NT2/D1 (cell line): ENCODE results near the gene GREB1.

Experiments
- DNase-seq: peaks from one replicate; pipeline ENCODE4 v3.0.0-alpha.2; 2011; ENCODE audit warnings: low read depth, low spot score
- H3K27me3 ChIP-seq: 2 replicates; pipeline ENCODE4 v1.6.0; 2011; ENCODE audit warnings: mild to moderate bottlenecking; ENCODE audit not compliant: insufficient read length, insufficient read depth
- H3K36me3 ChIP-seq: 2 replicates; pipeline ENCODE4 v1.6.1; 2011; ENCODE audit warnings: mild to moderate bottlenecking, low read length, mixed read lengths; ENCODE audit not compliant: insufficient read depth, insufficient read length
- H3K4me1 ChIP-seq: 2 replicates; pipeline ENCODE4 v1.5.1; 2011; ENCODE audit not compliant: insufficient read depth, insufficient read length
- H3K4me3 ChIP-seq: 2 replicates; pipeline ENCODE4 v1.5.1; 2011; ENCODE audit warnings: low read depth; ENCODE audit not compliant: insufficient read length
- H3K9ac ChIP-seq: 2 replicates; pipeline ENCODE4 v1.6.0; 2011; ENCODE audit warnings: low read depth; ENCODE audit not compliant: insufficient read length
- H3K9me3 ChIP-seq: 2 replicates; pipeline ENCODE4 v1.5.1; 2011; ENCODE audit warnings: mild to moderate bottlenecking, low read length; ENCODE audit not compliant: insufficient read depth
- SUZ12 ChIP-seq: IDR thresholded peaks from 2 replicates; pipeline ENCODE4 v1.6.1; 2011; ENCODE audit not compliant: insufficient read length, insufficient read depth; ENCODE audit errors: extremely low read depth
- YY1 ChIP-seq: IDR thresholded peaks from 2 replicates; pipeline ENCODE4 v1.6.1; 2011; ENCODE audit not compliant: insufficient read length, insufficient read depth
- ZNF274 ChIP-seq: IDR thresholded peaks from 2 replicates; pipeline ENCODE4 v1.6.1; 2011; ENCODE audit warnings: mild to moderate bottlenecking, low read depth, low read length

GREB1 gene

DNA sequence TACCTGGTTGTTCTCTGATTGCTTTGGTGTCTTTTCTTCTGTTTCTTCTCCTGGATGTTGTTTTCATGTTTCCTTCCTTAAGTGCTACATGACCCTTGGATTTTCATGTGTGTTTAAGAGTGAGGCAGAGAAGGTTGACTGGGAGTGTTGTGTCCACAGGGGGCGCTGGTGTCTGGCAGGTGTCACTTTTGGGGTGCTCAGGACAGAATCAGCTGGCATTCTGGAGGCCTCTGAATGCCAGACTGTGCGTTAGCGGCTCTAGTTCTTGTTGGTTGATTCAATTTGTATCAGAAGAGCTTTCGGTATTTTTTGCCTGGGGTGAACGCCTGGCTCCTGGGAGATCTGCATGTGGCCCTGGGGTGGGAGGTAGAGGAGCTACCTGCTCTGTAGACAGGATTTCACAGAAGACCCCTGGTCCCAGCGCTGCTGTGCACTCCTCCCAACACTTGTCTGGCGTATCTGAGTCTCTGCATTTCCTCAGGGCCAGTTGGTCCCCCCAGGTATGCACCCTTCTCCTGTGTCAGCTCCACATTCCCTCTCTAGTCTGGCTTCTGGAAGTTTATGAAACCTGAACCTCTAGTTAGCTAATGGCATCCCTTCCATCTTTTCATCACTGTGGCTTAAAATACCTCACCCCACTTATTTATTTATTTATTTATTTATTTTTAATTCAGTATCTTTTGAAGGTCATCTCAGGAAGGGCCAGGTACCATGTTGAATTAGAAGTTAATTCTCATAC is 1.1 kb downstream of the GREB1 start:
- peaks cover 7% of the 10 kb centered on the region for H3K4me1 ChIP-seq
- H3K9me3 ChIP-seq: no peaks in the 10 kb centered on the region
- no peaks in the 10 kb centered on the region for H3K27me3 ChIP-seq
- TF ChIP-seq YY1 (no peak), ZNF274 (no peak), SUZ12 (no peak)
- no peak overlapping the region for H3K9ac ChIP-seq
- no peak overlapping the region for H3K4me3 ChIP-seq
- no peaks in the 10 kb centered on the region for H3K36me3 ChIP-seq
- no peak for DNase-seq

DNA sequence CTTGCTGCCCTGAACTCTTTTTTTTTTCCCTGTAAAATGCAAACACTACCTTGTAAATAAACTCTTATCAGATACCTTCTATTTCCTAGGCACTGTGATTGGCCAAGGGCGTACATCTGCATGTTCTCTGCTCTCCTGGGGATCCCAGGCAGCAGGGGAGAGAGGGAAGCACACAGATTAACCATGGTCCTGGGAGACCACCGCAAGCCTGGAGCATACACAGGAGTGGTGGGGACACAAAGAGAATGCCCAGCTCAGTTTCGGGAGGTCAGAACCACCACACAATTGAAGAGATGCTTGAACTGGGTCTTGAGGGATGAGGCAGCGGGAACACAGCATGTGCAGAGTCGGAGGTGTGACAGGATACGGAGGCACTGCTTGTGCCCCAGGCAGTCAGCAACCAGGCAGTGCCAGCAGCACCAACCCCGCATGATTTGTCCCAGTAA is 2.1 kb downstream of the GREB1 start:
- TF ChIP-seq SUZ12 (no peak), ZNF274 (no peak), YY1 (no peak)
- no peak overlapping the region for H3K9ac ChIP-seq
- H3K27me3 ChIP-seq: no peaks in the 10 kb centered on the region
- peaks cover 8% of the 10 kb centered on the region for H3K4me1 ChIP-seq
- no peaks in the 10 kb centered on the region for H3K36me3 ChIP-seq
- no peak for DNase-seq
- no peaks in the 10 kb centered on the region for H3K9me3 ChIP-seq
- H3K4me3 ChIP-seq: no peak overlapping the region

DNA sequence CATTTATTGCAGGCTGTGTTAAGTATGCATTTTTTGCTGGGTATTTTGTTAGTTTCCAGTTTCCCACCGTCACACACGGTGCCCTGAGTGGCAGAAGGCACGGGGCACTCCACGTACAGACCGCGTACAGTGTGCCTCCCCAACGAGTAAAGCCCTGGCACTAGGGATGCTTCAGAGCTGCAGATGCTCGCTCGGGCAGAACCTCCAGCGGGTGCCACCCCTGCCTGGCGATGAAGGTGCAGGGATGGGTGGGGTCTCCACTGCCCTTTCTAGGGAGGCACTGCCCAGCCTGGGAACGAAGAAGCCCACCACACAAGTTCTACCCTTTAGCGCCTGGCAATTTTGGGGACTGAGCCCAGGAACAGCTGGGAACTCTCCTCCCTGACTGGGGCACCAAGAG is 4.1 kb downstream of the GREB1 start:
- TF ChIP-seq SUZ12 (no peak), YY1 (no peak), ZNF274 (no peak)
- no peaks in the 10 kb centered on the region for H3K27me3 ChIP-seq

DNA sequence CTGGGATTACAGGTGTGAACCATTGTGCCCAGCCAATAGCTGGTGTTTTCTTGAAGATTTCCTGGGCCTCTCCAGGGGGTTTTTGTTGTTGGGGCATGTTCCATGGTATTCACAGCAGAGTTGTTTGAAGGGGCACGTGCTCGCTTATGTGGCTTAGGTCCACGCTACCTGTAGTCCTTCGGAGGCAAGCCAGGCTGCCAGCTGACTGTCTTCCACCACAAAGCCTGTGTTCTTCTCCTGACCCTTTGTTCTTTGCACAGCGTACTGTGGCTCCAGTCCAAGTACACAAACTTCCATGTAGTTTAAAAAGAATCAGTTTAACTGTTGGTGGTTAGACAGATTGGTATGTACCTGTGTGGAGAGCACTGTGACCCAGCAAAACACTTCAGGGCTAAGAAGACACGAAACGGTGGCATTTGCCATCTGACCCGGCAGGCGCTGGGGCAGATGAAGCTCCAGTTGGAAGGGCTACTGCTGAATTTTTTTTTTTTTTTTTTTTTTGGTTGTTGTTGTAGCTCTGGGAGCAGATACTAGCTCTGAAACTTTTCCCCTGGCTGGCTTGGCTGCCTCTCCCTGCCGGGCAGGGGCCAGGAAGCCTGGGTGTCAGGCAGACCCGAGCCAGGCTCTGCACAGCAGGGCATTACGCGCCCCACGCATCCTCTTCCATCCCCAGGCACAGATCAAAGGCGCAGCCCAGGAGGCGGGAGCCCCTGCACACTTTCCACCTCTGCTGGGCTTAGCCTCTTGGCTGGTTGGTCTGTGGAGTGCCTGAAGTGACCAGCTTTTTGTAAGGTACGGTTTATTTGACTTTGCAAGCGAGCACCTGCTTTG is 5.7 kb downstream of the GREB1 start:
- H3K9ac ChIP-seq: no peak overlapping the region
- no peak for DNase-seq

More for the DNA sequence above, 4.1 kb downstream of the GREB1 start:
- no peak for DNase-seq
- Histone ChIP-seq H3K9ac (no peak overlapping the region), H3K36me3 (no peaks in the 10 kb centered on the region), H3K4me1 (peaks cover 11% of the 10 kb centered on the region), H3K9me3 (no peaks in the 10 kb centered on the region), H3K4me3 (no peak overlapping the region)

DNA sequence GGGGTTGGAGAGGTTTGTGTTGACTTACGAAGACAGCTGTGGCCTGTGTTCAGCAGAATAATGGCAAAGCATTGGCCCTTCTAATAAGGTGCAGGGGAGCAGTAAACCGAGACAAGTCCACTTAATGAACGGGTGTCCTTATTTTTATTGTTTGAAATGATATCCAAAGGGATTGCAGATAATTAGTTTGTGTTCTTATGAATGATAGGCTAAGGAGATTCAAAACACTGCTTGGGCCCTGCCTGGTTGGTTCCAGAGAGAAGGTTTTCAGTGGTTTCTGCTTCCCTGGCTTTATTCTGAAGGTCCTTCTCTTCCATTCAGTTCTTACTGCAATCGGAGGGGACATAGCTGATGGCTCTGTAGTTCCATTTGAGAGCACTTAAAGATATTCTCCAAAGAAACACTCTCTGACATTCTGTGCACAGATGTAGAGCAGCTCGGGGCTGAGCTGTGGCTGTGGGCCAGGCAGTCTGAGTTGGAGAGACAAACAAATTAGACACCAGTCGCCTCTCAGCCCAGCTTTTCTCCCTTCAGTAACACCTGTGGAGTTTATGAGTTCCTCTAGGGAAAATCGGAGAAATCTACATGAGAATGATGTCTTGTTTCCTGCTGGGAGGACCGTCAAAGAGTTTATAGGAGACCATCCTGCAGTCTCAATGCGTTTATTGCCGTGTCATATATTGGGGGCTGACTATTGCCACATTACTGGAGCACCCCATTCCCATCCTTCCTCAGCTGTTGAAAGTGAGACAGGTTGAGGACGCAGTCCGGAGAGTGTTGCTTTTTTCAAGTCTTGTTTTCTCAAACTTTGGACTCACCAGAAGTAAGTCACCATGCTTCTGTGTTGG is 6.5 kb downstream of the GREB1 start:
- Histone ChIP-seq H3K9ac (no peak overlapping the region), H3K4me1 (peaks cover 14% of the 10 kb centered on the region), H3K9me3 (no peaks in the 10 kb centered on the region), H3K36me3 (no peaks in the 10 kb centered on the region), H3K27me3 (no peaks in the 10 kb centered on the region), H3K4me3 (no peak overlapping the region)
- TF ChIP-seq ZNF274: no peak
- no peak for TF ChIP-seq YY1
- no peak for TF ChIP-seq SUZ12
- no peak for DNase-seq

More for the DNA sequence above, 5.7 kb downstream of the GREB1 start:
- no peak for TF ChIP-seq YY1
- no peak for TF ChIP-seq SUZ12
- TF ChIP-seq ZNF274: no peak
- H3K4me1 ChIP-seq: peaks cover 13% of the 10 kb centered on the region
- no peaks in the 10 kb centered on the region for H3K9me3 ChIP-seq
- no peaks in the 10 kb centered on the region for H3K36me3 ChIP-seq
- no peak overlapping the region for H3K4me3 ChIP-seq
- no peaks in the 10 kb centered on the region for H3K27me3 ChIP-seq

DNA sequence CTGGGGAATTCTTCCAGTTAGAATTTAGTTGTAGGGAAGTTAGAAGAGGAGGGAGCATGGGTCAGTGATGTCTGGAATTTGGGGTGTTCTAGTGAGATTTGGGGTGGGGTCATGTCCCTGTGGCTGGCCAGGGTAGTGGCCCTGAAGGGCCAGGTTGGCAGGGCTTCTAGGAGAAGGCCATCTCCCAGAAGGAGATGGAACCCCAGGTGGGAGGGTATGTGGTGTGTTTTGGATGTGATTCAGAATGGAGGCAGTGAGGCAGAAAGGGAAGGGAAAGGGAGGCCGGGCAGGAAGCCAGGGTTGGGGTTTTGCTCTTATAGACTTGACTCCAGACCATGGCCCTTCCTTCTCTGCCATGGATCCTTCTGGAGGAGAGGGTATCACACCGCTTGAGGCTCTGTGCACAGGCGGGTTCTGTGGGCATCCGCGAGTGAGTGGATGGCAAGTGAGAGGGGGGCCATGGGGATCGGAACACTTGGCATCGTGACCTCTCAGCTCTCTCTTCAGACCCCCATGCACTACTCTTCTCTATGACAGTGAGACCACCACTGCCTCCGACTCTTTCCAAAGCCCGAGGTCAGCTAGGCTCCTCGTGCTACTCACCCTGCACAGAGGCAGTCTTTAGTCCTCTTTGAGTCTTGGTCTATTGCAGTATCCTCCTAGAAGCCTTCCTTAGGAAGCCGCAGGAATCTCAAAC is 7.3 kb downstream of the GREB1 start:
- Histone ChIP-seq H3K36me3 (no peaks in the 10 kb centered on the region), H3K27me3 (no peaks in the 10 kb centered on the region)
- DNase-seq: no peak

More for the DNA sequence above, 7.3 kb downstream of the GREB1 start:
- Histone ChIP-seq H3K9me3 (no peaks in the 10 kb centered on the region), H3K9ac (no peak overlapping the region), H3K4me1 (peaks cover 14% of the 10 kb centered on the region), H3K4me3 (no peak overlapping the region)
- no peak for TF ChIP-seq SUZ12
- no peak for TF ChIP-seq ZNF274
- no peak for TF ChIP-seq YY1
